Nephron progenitor cell (in vitro differentiated cells): ENCODE results near the gene NR6A1.

Source experiments
- DNase-seq: peaks from one replicate; pipeline ENCODE4 v3.0.0; 2021
- H3K27ac Mint-ChIP-seq: 2 replicates; pipeline ENCODE4 v1.8.0; 2021; ENCODE audit warnings: mild to moderate bottlenecking, moderate library complexity, mixed read lengths
- H3K27me3 Mint-ChIP-seq: 2 replicates; pipeline ENCODE4 v1.8.0; 2021; ENCODE audit warnings: mild to moderate bottlenecking, low read depth, mixed read lengths; ENCODE audit not compliant: poor library complexity
- H3K36me3 Mint-ChIP-seq: 2 replicates; pipeline ENCODE4 v1.8.0; 2021; ENCODE audit warnings: low read depth, mixed read lengths
- H3K4me1 Mint-ChIP-seq: 2 replicates; pipeline ENCODE4 v1.8.0; 2021; ENCODE audit warnings: mixed read lengths
- H3K4me3 Mint-ChIP-seq: 2 replicates; pipeline ENCODE4 v1.8.0; 2021; ENCODE audit warnings: mild to moderate bottlenecking, moderate library complexity, mixed read lengths
- H3K9me3 Mint-ChIP-seq: 2 replicates; pipeline ENCODE4 v1.8.0; 2021; ENCODE audit warnings: mild to moderate bottlenecking, moderate library complexity, mixed read lengths
- TF ChIP-seq, protein P1 (sequence below): fragments of 200-600 bp; sonication (generic); IDR thresholded peaks from 2 replicates; pipeline ENCODE4 v1.5.0; 2021; ENCODE audit warnings: antibody characterized with exemption

Gene NR6A1

DNA sequence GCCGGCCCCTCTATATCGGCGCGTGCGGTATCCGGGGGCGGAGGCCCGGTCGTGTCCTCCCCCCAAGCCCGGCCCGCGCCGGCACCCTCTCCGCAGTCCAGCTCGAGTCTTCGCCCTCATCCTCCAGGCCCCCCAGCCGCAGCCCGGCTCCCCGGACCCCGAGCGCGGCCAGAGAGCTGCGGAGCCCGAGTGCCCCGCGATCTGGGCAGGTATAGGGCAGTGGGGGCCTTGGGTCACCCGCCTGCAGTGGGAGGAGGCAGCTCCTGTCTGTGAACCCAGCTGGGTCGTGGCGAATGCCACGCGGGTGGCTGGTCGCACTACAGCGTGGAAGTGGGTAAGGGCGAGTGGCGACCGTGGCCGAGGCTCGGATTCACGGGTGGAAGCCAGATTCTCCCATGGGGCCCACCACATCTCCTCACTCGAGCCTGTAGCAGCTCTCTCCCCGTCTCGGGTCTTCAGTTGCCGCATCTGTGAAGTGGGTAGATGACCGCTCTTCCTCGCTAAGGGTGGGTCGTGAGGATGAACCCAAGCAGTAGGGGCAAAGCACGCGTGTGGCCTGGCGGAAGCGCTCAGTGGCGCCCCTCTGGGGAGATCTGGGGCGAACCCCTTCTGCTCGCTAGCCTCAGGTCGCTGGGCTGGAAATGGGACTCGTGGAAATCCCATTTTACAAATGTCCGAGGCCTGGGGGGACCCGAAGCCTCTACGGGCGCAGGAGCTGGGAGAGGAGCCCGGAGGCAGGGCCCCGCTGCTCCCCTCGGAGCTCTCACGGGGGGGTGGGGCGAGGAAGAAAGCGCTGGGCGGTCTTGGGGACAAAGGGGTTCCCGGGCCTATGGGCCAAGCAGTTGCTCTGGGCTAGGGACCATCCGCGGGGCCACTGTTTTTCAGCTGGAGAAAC is 265.9 kb downstream of the NR6A1 start:
- H3K9me3 Mint-ChIP-seq = no peaks in the 10 kb centered on the region
- DNase-seq = no peak
- H3K4me1 Mint-ChIP-seq = peaks cover 17% of the 10 kb centered on the region
- peak overlapping the region; percentile 58 for H3K4me3 Mint-ChIP-seq
- H3K27ac Mint-ChIP-seq = no peak overlapping the region
- H3K36me3 Mint-ChIP-seq = no peaks in the 10 kb centered on the region
- H3K27me3 Mint-ChIP-seq = peaks cover 73% of the 10 kb centered on the region
- TF ChIP-seq, protein P1, sequence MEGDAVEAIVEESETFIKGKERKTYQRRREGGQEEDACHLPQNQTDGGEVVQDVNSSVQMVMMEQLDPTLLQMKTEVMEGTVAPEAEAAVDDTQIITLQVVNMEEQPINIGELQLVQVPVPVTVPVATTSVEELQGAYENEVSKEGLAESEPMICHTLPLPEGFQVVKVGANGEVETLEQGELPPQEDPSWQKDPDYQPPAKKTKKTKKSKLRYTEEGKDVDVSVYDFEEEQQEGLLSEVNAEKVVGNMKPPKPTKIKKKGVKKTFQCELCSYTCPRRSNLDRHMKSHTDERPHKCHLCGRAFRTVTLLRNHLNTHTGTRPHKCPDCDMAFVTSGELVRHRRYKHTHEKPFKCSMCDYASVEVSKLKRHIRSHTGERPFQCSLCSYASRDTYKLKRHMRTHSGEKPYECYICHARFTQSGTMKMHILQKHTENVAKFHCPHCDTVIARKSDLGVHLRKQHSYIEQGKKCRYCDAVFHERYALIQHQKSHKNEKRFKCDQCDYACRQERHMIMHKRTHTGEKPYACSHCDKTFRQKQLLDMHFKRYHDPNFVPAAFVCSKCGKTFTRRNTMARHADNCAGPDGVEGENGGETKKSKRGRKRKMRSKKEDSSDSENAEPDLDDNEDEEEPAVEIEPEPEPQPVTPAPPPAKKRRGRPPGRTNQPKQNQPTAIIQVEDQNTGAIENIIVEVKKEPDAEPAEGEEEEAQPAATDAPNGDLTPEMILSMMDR = no peak

DNA sequence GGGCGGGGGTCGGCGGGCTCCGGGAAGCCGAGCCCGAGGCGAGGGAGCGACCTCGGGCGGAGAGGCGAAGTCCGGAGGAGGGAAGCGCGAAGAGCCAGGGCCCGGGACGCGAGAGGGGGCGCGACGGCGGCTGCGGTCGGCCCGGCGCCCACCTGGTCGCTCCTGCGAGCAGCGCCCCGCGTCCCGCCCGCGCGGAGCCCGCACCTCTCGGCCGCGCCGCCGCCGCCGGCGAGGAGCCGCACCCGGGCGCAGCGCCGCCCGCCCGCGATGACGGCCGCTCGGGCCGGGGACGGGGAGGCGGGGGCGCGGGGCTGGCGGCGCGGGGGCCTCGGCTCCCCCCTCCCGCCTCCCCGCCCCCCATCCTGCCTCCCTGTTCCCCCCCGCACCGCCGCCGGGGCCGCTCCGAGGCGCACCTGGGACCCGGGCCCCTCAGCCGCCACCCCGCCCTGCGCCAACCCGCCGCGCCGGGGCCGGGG is 266.5 kb downstream of the NR6A1 start:
- Mint-ChIP-seq H3K4me1 (peaks cover 17% of the 10 kb centered on the region), H3K9me3 (no peaks in the 10 kb centered on the region), H3K36me3 (no peaks in the 10 kb centered on the region), H3K27me3 (peaks cover 78% of the 10 kb centered on the region), H3K27ac (no peak overlapping the region), H3K4me3 (no peak overlapping the region)
- no peak for DNase-seq
- TF ChIP-seq, protein P1 = no peak

DNA sequence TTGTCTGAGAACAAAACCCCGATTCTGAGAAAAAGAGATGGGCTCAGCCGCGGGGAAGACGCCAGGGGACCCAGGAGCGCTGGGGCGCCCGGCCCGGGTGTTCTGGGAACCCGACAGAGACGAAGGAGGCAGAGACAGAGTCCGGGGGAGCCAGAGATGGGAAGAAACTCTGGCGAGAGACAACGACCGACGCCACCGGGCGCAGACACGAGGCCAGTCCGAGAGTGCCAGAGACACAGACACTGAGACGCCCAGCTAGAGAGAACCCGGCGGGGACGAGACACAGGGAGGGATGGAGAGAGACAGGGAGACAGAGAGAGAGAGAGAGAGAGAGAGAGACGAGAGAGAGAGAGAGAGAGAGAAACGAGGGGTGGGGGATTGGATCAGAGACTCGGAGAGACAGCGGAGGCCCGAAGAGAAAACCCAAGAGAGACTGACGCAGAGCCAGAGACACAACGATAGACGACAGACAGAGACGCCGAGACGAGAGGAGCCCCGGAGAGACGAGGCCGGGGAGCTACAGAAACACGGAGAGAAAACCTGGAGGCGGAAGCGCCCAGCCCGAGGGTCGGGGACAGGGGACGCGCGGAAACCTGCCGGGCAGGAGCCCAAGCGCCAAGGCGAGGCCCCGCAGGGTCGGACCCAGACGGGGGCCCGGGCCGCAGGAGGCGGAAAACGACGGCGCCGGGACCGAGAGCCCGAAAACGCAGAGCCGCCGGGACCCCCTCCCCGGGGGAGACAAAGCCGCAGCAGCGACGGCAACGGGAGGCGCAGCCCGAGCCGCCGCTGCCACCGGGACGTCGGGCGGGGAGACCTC is 267.2 kb downstream of the NR6A1 start:
- TF ChIP-seq, protein P1 = no peak
- peaks cover 80% of the 10 kb centered on the region for H3K27me3 Mint-ChIP-seq
- H3K9me3 Mint-ChIP-seq = no peaks in the 10 kb centered on the region
- DNase-seq = no peak
- H3K4me1 Mint-ChIP-seq = peaks cover 17% of the 10 kb centered on the region
- H3K27ac Mint-ChIP-seq = no peak overlapping the region
- H3K4me3 Mint-ChIP-seq = peak overlapping the region; percentile 87
- no peaks in the 10 kb centered on the region for H3K36me3 Mint-ChIP-seq

DNA sequence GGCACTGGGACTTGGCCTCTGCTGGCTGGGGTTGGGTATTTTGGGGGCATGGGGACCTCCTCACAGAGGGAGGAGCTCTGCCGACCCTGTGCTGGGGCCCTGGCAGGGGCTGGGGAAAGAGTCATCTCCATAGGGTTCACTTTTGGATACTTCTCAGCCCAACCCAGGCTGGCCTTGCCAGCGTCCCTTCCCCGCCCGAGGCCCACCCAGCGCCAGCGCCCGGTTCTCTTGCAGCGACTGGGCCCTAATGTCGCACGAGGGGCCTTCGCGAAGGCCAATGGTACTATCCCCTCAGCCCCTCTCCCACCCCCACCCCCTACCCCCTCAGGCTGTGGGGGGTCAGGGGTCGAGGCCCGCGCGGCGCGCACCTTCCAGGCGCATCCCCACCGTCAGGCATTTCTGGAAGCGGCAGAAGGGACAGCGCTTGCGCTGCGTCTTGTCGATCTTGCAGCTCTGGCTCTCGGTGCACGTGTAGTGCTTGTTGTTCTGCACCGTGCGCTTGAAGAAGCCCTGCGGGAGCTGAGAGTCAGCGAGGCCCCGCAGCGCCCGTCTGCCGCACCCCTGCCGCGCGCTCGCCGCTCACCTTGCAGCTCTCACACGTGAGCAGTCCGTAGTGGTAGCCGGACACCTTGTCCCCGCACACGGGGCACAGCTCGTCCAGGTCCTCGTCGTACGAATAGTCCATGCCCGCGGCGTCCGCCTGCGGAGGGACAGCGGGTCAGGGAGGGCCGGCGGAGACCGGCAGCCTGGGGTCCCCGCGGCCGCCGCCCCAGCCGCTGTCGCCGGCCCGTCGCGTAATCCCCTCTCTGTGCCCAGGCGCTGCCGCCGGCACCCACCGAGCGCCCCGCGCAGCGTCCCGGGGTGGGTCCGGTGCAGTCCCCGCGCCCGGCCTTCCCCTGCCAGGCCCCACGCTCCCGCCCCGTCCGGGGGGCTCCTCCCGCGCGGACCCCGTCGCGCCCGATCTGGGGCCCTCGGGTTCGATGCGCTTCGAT is 268.1 kb downstream of the NR6A1 start:
- TF ChIP-seq, protein P1 = no peak
- Mint-ChIP-seq H3K36me3 (no peaks in the 10 kb centered on the region), H3K9me3 (no peaks in the 10 kb centered on the region), H3K27me3 (peaks cover 82% of the 10 kb centered on the region), H3K4me1 (peaks cover 21% of the 10 kb centered on the region), H3K27ac (no peak overlapping the region), H3K4me3 (peak overlapping the region; percentile 54)
- DNase-seq = no peak

DNA sequence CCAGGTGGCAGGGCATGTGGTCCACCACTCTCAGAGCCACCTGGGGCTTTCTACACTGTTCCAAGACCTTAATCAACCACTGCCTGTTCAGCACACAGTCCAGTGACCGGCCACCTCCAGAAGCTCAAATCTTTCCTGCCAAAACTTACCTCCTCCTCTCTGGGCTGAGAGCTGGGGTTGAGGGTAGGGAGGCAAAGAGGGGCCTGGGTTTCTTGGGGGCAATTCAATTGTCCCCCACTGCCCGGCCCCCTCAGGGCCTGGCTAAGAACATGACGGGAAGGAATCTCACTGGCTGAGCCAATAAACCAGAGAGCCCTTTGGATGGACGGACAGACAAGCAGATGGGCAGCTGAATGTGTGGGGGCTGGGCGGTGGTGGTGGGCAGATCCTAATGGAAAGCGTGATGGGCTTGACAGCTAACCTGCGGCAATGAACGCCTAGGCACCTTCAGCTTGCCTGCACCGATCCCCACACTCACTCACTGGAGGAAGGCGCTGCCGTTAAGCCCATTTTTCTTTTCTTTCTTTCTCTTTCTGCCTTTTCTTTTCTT is 269.3 kb downstream of the NR6A1 start:
- Mint-ChIP-seq H3K9me3 (no peaks in the 10 kb centered on the region), H3K27ac (no peak overlapping the region), H3K36me3 (no peaks in the 10 kb centered on the region), H3K4me3 (no peak overlapping the region), H3K27me3 (peaks cover 88% of the 10 kb centered on the region), H3K4me1 (peaks cover 28% of the 10 kb centered on the region)
- TF ChIP-seq, protein P1 = no peak
- DNase-seq = no peak
